ENCODE data around the gene LHFPL2.

DNA sequence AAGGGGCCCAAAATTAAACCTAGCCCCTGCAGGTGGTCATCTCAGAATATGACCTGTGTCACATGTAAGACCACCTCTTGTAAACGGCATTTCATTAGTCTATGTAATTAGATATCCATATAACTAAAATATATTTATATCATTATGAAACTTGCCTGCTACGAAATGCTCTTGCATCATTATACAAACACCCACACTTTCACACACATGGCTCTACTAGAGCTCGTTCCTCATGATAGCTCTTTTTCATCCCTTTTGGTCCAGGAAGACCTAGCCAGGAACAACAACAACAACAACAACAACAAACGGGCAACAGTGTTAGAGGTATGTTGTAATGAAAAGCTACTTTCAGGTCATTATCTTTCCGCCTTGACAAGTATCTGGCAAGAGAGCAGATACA is 58.6 kb downstream of the LHFPL2 start:
- TF ChIP-seq, protein P1, sequence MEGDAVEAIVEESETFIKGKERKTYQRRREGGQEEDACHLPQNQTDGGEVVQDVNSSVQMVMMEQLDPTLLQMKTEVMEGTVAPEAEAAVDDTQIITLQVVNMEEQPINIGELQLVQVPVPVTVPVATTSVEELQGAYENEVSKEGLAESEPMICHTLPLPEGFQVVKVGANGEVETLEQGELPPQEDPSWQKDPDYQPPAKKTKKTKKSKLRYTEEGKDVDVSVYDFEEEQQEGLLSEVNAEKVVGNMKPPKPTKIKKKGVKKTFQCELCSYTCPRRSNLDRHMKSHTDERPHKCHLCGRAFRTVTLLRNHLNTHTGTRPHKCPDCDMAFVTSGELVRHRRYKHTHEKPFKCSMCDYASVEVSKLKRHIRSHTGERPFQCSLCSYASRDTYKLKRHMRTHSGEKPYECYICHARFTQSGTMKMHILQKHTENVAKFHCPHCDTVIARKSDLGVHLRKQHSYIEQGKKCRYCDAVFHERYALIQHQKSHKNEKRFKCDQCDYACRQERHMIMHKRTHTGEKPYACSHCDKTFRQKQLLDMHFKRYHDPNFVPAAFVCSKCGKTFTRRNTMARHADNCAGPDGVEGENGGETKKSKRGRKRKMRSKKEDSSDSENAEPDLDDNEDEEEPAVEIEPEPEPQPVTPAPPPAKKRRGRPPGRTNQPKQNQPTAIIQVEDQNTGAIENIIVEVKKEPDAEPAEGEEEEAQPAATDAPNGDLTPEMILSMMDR (conservative IDR thresholded peaks at IDR 0.05; ENCODE audit: low read depth, low read length): no peak
- TF ChIP-seq, protein P2, sequence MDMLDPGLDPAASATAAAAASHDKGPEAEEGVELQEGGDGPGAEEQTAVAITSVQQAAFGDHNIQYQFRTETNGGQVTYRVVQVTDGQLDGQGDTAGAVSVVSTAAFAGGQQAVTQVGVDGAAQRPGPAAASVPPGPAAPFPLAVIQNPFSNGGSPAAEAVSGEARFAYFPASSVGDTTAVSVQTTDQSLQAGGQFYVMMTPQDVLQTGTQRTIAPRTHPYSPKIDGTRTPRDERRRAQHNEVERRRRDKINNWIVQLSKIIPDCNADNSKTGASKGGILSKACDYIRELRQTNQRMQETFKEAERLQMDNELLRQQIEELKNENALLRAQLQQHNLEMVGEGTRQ (IDR thresholded peaks at IDR 0.05; ENCODE audit: low read depth, low read length): no peak
- TF ChIP-seq MAFK (IDR thresholded peaks at IDR 0.05; ENCODE audit: low read depth, low read length) (no peak), NFE2L2 (IDR thresholded peaks at IDR 0.05; ENCODE audit: low read depth, low read length) (no peak), POLR2A (IDR thresholded peaks at IDR 0.05; ENCODE audit: low read depth, low read length) (no peak), RFX5 (IDR thresholded peaks at IDR 0.05; ENCODE audit: low read depth, low read length) (no peak), BHLHE40 (IDR thresholded peaks at IDR 0.05; ENCODE audit: low read depth, low read length) (no peak)

Data from IMR-90 (cell line).